SK-N-SH (cell line): ENCODE results near the gene PPDPF. TPM values are rescaled to one million over a fixed set of nuclear protein-coding genes. Genes with fewer than 3 reads are reported as not detected.
A peak's percentile ranks its signal among the peaks of the same experiment; 100 is the strongest.

Experiments
- CTCF ChIA-PET: fragments of 300-600, 350-600 bp; formaldehyde crosslinking; extraction: SDS; loops from one replicate; lab custom pipeline; 2021; lab: Yijun Ruan, JAX
- POLR2A ChIA-PET: fragments of 350-600 bp; sonication (Branson Sonifier 250); formaldehyde crosslinking; extraction: SDS; loops from one replicate; lab custom pipeline; 2020; ENCODE audit warnings: antibody characterized with exemption, inconsistent platforms; lab: Yijun Ruan, JAX
- DNase-seq: peaks from one replicate; pipeline ENCODE4 v3.0.0; 2012
- H2AFZ ChIP-seq: fragments of 200-600 bp; sonication (generic); 2 replicates; pipeline ENCODE4 v1.8.1; 2016; ENCODE audit warnings: antibody characterized with exemption, mild to moderate bottlenecking, low read depth
- H3F3A ChIP-seq: fragments of 200-600 bp; sonication (generic); replicated peaks from 2 replicates; pipeline ENCODE3; 2016; ENCODE audit warnings: antibody characterized with exemption, mild to moderate bottlenecking; ENCODE audit not compliant: insufficient read depth
- H3K27ac ChIP-seq, 2 experiments: fragments of 200-500 bp in 1 of 2; fragments of 200-600 bp in 1 of 2; sonication (Bioruptor generic) in 1 of 2; sonication (generic), shearing (Covaris generic) in 1 of 2; 2 replicates each; pipeline versions ENCODE4 v1.5.1 to v1.6.1; 2014 to 2016; ENCODE audit warnings: low read depth in 2 of 2, inconsistent platforms in 1 of 2, low read length in 1 of 2, mild to moderate bottlenecking in 1 of 2, mixed read lengths in 1 of 2
- H3K27me3 ChIP-seq: fragments of 200-600 bp; sonication (generic), shearing (Covaris generic); 2 replicates; pipeline ENCODE4 v1.6.1; 2016; ENCODE audit warnings: mixed run types; ENCODE audit not compliant: insufficient read depth
- H3K36me3 ChIP-seq, 2 experiments: fragments of 200-500 bp in 1 of 2; fragments of 200-600 bp in 1 of 2; sonication (Bioruptor generic) in 1 of 2; sonication (generic) in 1 of 2; replicated peaks in 1 of 2; 2 replicates each; pipeline versions ENCODE3 to v1.5.1; 2014 to 2016; ENCODE audit warnings: low read length in 1 of 2, mild to moderate bottlenecking in 1 of 2; ENCODE audit not compliant: insufficient read depth in 2 of 2, control insufficient read depth in 1 of 2
- H3K4me1 ChIP-seq, 2 experiments: fragments of 200-500 bp in 1 of 2; fragments of 200-600 bp in 1 of 2; sonication (Bioruptor generic) in 1 of 2; sonication (generic), shearing (Covaris generic) in 1 of 2; 2 replicates each; pipeline versions ENCODE4 v1.5.1 to v1.6.1; 2014 to 2016; ENCODE audit warnings: low read depth in 1 of 2, low read length in 1 of 2, mixed run types in 1 of 2; ENCODE audit not compliant: insufficient read depth in 2 of 2, control insufficient read depth in 1 of 2
- H3K4me2 ChIP-seq: fragments of 200-600 bp; sonication (generic), shearing (Covaris generic); 2 replicates; pipeline ENCODE4 v1.6.1; 2017; ENCODE audit warnings: mixed run types
- H3K4me3 ChIP-seq, 2 experiments: fragments of 200-500 bp in 1 of 2; fragments of 200-600 bp in 1 of 2; sonication (Bioruptor generic) in 1 of 2; sonication (generic), shearing (Covaris generic) in 1 of 2; 2 replicates each; pipeline versions ENCODE4 v1.5.1 to v1.8.1; 2014 to 2016; ENCODE audit warnings: low read depth in 2 of 2, inconsistent platforms in 1 of 2, low read length in 1 of 2, mild to moderate bottlenecking in 1 of 2, mixed read lengths in 1 of 2, moderate library complexity in 1 of 2
- H3K79me2 ChIP-seq: fragments of 200-600 bp; sonication (generic); 2 replicates; pipeline ENCODE4 v1.8.1; 2017; ENCODE audit warnings: mild to moderate bottlenecking; ENCODE audit not compliant: insufficient read depth
- H3K9ac ChIP-seq: fragments of 200-600 bp; sonication (generic); 2 replicates; pipeline ENCODE4 v1.6.1; 2017; ENCODE audit warnings: mixed run types
- H3K9me2 ChIP-seq: fragments of 200-600 bp; sonication (generic); 2 replicates; pipeline ENCODE4 v1.6.1; 2017; ENCODE audit warnings: mixed run types
- H3K9me3 ChIP-seq: fragments of 200-600 bp; sonication (generic); 2 replicates; pipeline ENCODE4 v1.6.1; 2017; ENCODE audit warnings: mixed run types, mild to moderate bottlenecking, moderate library complexity
- H4K20me1 ChIP-seq: fragments of 200-600 bp; sonication (generic); 2 replicates; pipeline ENCODE4 v1.6.1; 2017; ENCODE audit warnings: mild to moderate bottlenecking, mixed run types; ENCODE audit not compliant: insufficient read depth
- ELF1 ChIP-seq: IDR thresholded peaks from 2 replicates; pipeline ENCODE4 v1.4.0; 2012
- EZH2phosphoT487 ChIP-seq: fragments of 200-600 bp; sonication (generic); IDR thresholded peaks from 2 replicates; pipeline ENCODE4 v1.6.1; 2017; ENCODE audit warnings: low read depth, mixed run types, mild to moderate bottlenecking, antibody characterized with exemption, moderate library complexity, borderline replicate concordance
- FOSL2 ChIP-seq: IDR thresholded peaks from 2 replicates; pipeline ENCODE4 v1.4.0; 2012; ENCODE audit warnings: low read depth, mild to moderate bottlenecking, moderate library complexity, borderline replicate concordance
- FOXM1 ChIP-seq: IDR thresholded peaks from 2 replicates; pipeline ENCODE4 v1.4.0; 2012; ENCODE audit warnings: low read depth, mild to moderate bottlenecking
- GATA2 ChIP-seq: sonication (generic); formaldehyde crosslinking; IDR thresholded peaks from 2 replicates; pipeline ENCODE4 v1.5.0; 2020; ENCODE audit warnings: mild to moderate bottlenecking, missing genetic modification reagents
- NFIC ChIP-seq: IDR thresholded peaks from 2 replicates; pipeline ENCODE4 v1.4.0; 2012; ENCODE audit warnings: borderline replicate concordance
- POLR2AphosphoS5 ChIP-seq: IDR thresholded peaks from 2 replicates; pipeline ENCODE4 v1.6.1; 2012; ENCODE audit warnings: low read depth, low read length
- RCOR1 ChIP-seq: fragments of 150-350 bp; IDR thresholded peaks from 2 replicates; pipeline ENCODE4 v1.6.1; 2017; ENCODE audit warnings: antibody characterized with exemption, low read length
- RXRA ChIP-seq: IDR thresholded peaks from 2 replicates; pipeline ENCODE4 v1.4.0; 2012; ENCODE audit warnings: low read depth, mild to moderate bottlenecking, borderline replicate concordance
- SMC3 ChIP-seq: IDR thresholded peaks from 2 replicates; pipeline ENCODE4 v1.6.1; 2012; ENCODE audit warnings: low read depth, low read length, improper control_type of control experiment
- TCF12 ChIP-seq: IDR thresholded peaks from 2 replicates; pipeline ENCODE4 v1.4.0; 2012
- TEAD4 ChIP-seq: IDR thresholded peaks from 2 replicates; pipeline ENCODE4 v1.4.0; 2012; ENCODE audit warnings: mild to moderate bottlenecking, borderline replicate concordance; ENCODE audit not compliant: insufficient read depth
- YY1 ChIP-seq: IDR thresholded peaks from 2 replicates; pipeline ENCODE4 v1.4.0; 2012; ENCODE audit warnings: low read depth, mild to moderate bottlenecking
- WGBS: methylation state at CpG from one replicate; pipeline ENCODE4 v1.1.6; 2017; ENCODE audit warnings: low lambda C conversion rate; 5-methylcytosine and 5-hydroxymethylcytosine counted together
- polyA plus RNA-seq, 3 experiments: library from polyadenylated mRNA; depleted of rRNA; stranded (reverse); fragments of >200 nt; gene quantifications; 2 replicates each; pipeline ENCODE4 v1.2.3, GENCODE V29; 2012
- TF ChIP-seq, protein P1 (sequence below): fragments of 200-600 bp; sonication (generic); IDR thresholded peaks from 2 replicates; pipeline ENCODE4 v1.6.1; 2017; ENCODE audit warnings: antibody characterized with exemption, mild to moderate bottlenecking, moderate library complexity
- TF ChIP-seq, protein P2 (sequence below): IDR thresholded peaks from 2 replicates; pipeline ENCODE4 v1.4.0; 2012; ENCODE audit warnings: low read depth, borderline replicate concordance
- TF ChIP-seq, protein P3 (sequence below): IDR thresholded peaks from 2 replicates; pipeline ENCODE4 v1.4.0; 2012; ENCODE audit warnings: low read depth
- TF ChIP-seq, protein P4 (sequence below): fragments of 150-350 bp; IDR thresholded peaks from 2 replicates; pipeline ENCODE4 v1.6.1; 2016; ENCODE audit warnings: mild to moderate bottlenecking, low read depth, low read length

Gene PPDPF
- polyA plus RNA-seq, 1 of the 3 experiments (the other 2 are of a cell fraction) = 71.4 TPM

DNA sequence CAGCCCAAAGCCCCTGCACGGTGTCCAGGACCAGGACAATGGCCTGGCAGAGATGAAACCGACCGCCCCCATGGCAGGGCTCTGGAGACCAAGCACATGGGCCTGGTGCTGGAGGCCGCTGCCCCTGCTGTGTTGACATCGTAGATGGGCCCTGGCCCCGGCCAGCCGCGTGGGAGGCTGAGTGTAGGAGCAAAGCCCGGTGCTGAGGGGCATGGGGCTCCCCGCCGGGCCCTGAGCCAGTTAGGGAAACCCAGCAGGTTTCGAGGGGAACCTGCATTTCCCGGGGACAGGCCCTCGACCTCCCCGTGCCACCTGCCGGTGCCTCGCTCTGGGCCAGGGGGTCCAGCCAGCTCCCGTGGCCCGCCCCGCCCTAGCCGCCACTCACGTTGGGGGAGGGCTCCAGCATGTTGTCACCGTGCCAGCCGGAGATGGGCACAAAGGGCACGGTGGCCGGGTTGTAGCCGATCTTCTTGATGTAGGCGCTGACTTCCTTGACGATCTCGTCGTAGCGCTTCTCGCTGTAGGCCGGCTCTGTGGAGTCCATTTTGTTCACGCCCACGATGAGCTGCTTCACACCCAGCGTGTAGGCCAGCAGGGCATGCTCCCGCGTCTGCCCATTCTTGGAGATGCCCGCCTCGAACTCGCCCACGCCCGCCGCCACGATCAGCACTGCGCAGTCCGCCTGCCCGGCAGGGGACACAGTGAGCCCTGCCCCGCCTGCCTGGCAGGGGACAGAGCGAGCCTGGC is 26.0 kb upstream of the PPDPF start:
- no peak overlapping the region for H3K4me3 ChIP-seq
- no peak overlapping the region for H3K9ac ChIP-seq
- no peak overlapping the region for H3K4me2 ChIP-seq
- H3K27ac ChIP-seq = no peak overlapping the region
- no peak overlapping the region for H2AFZ ChIP-seq
- TF ChIP-seq ELF1 = no peak
- TF ChIP-seq, protein P1, sequence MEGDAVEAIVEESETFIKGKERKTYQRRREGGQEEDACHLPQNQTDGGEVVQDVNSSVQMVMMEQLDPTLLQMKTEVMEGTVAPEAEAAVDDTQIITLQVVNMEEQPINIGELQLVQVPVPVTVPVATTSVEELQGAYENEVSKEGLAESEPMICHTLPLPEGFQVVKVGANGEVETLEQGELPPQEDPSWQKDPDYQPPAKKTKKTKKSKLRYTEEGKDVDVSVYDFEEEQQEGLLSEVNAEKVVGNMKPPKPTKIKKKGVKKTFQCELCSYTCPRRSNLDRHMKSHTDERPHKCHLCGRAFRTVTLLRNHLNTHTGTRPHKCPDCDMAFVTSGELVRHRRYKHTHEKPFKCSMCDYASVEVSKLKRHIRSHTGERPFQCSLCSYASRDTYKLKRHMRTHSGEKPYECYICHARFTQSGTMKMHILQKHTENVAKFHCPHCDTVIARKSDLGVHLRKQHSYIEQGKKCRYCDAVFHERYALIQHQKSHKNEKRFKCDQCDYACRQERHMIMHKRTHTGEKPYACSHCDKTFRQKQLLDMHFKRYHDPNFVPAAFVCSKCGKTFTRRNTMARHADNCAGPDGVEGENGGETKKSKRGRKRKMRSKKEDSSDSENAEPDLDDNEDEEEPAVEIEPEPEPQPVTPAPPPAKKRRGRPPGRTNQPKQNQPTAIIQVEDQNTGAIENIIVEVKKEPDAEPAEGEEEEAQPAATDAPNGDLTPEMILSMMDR = no peak
- TF ChIP-seq SMC3 = no peak
- no peak for TF ChIP-seq RXRA
- TF ChIP-seq TEAD4 = no peak
- TF ChIP-seq, protein P2, sequence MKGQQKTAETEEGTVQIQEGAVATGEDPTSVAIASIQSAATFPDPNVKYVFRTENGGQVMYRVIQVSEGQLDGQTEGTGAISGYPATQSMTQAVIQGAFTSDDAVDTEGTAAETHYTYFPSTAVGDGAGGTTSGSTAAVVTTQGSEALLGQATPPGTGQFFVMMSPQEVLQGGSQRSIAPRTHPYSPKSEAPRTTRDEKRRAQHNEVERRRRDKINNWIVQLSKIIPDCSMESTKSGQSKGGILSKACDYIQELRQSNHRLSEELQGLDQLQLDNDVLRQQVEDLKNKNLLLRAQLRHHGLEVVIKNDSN = no peak
- TF ChIP-seq NFIC = no peak
- TF ChIP-seq FOXM1 = no peak
- no peak for TF ChIP-seq YY1
- no peak for TF ChIP-seq EZH2phosphoT487
- TF ChIP-seq, protein P3, sequence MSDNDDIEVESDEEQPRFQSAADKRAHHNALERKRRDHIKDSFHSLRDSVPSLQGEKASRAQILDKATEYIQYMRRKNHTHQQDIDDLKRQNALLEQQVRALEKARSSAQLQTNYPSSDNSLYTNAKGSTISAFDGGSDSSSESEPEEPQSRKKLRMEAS = no peak
- no peaks in the 10 kb centered on the region for H3K79me2 ChIP-seq
- no peaks in the 10 kb centered on the region for H3F3A ChIP-seq
- H3K4me1 ChIP-seq = peaks cover 0 to 27% of the 10 kb centered on the region in 2 experiments; a peak in 1 of 4 replicates
- H3K27me3 ChIP-seq = no peaks in the 10 kb centered on the region
- no peaks in the 10 kb centered on the region for H3K9me2 ChIP-seq
- 96% methylated on average over 34 of the region's 51 CpGs for WGBS
- peaks cover 0 to 6% of the 10 kb centered on the region in 2 experiments for H3K36me3 ChIP-seq
- H4K20me1 ChIP-seq = no peaks in the 10 kb centered on the region; the same call in 1 of the 2 replicates
- ChIA-PET CTCF (interaction anchor here (1.0 kb wide), 1 partner anchor 26 kb away, joined by 3 read pairs; the partner anchor contains the start of gene PPDPF), POLR2A (interaction anchor here (1.6 kb wide), 1 partner anchor 10 kb away, joined by 3 read pairs; no protein-coding TSS in a partner anchor)
- no peak for DNase-seq
- H3K9me3 ChIP-seq = no peaks in the 10 kb centered on the region

DNA sequence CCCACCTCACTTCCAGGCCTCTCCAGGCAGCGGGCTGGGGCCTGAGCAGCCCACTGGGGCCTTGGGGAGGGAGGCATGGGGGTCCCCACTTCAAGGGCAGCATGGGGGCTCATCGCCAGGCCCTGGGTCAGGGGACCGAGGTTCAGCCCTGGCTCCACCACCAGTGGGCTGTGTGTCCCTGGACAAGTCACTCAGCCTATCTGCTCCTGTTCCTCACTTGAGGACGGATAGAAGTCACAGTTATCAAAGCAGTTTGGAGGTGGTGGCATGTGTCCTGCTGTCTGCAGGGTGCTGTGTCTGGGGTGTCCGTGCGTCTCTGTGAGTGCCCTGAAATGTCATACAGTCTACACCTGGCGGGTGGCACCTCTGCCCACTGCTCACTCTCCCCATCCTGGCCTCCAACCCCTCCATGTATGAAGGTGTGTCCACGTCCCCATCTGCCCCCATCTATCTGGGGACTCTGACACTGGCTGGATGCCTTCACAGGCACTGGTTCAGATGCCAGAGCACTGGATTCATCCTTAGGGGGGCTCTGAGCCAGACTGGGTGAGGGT is 25.3 kb upstream of the PPDPF start:
- Histone ChIP-seq H3K27ac (no peak overlapping the region; a peak in 1 of 4 replicates), H3K4me3 (no peak overlapping the region), H3K79me2 (no peaks in the 10 kb centered on the region), H3K9me3 (no peaks in the 10 kb centered on the region), H3K9ac (no peak overlapping the region), H3K9me2 (no peaks in the 10 kb centered on the region), H3K27me3 (no peaks in the 10 kb centered on the region), H3K4me2 (no peak overlapping the region), H2AFZ (no peak overlapping the region), H3K36me3 (peaks cover 0 to 6% of the 10 kb centered on the region in 2 experiments), H3F3A (no peaks in the 10 kb centered on the region), H3K4me1 (peaks cover 0 to 30% of the 10 kb centered on the region in 2 experiments; a peak in 1 of 4 replicates), H4K20me1 (no peaks in the 10 kb centered on the region; the same call in 1 of the 2 replicates)
- 76% methylated on average over 3 of the region's 8 CpGs for WGBS
- ChIA-PET POLR2A (interaction anchor here (1.6 to 3.3 kb wide), 2 partner anchors 11 to 26 kb away, joined by 3 to 31 read pairs; partner anchors contain the start of gene PPDPF), CTCF (interaction anchor here (0.7 to 3.4 kb wide), 20 partner anchors 10 to 154 kb away, joined by 3 to 76 read pairs (median 10); partner anchors contain the start of genes KCNQ2, PPDPF and PTK6)
- peak; percentile 17 for DNase-seq
- TF ChIP-seq, protein P4, sequence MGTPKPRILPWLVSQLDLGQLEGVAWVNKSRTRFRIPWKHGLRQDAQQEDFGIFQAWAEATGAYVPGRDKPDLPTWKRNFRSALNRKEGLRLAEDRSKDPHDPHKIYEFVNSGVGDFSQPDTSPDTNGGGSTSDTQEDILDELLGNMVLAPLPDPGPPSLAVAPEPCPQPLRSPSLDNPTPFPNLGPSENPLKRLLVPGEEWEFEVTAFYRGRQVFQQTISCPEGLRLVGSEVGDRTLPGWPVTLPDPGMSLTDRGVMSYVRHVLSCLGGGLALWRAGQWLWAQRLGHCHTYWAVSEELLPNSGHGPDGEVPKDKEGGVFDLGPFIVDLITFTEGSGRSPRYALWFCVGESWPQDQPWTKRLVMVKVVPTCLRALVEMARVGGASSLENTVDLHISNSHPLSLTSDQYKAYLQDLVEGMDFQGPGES = no peak
- TF ChIP-seq EZH2phosphoT487 (no peak), FOXM1 (no peak), YY1 (no peak), TEAD4 (no peak), FOSL2 (no peak), RXRA (no peak), RCOR1 (no peak), SMC3 (no peak), TCF12 (no peak), POLR2AphosphoS5 (no peak), GATA2 (CRISPR knock-in tag) (no peak), NFIC (no peak)
- TF ChIP-seq, protein P1 = no peak
